Adrenal gland (tissue), 12 donors: ENCODE results near the gene PARP6. TPM values are rescaled to one million over a fixed set of nuclear protein-coding genes. Genes with fewer than 3 reads are reported as not detected.
A peak's percentile ranks its signal among the peaks of the same experiment; 100 is the strongest.

Experiments used
- DNase-seq, 7 donors: peaks; one replicate each; pipeline ENCODE4 v3.0.0-alpha.2; 2019 to 2020
- H3K27ac ChIP-seq, 5 donors: fragments of 200-600 bp; sonication (generic) in 4 of 5; 1 replicate in 3 of 5; 2 replicates in 2 of 5; pipeline versions ENCODE4 v1.5.1 to v1.8.0; 2016 to 2020; ENCODE audit warnings: mild to moderate bottlenecking in 1 of 5
- H3K27me3 ChIP-seq: fragments of 200-600 bp; 2 replicates; pipeline ENCODE4 v1.8.0; 2021
- H3K36me3 ChIP-seq, 2 donors: fragments of 200-600 bp; replicated peaks in 1 of 2; 1 replicate in 1 of 2; 2 replicates in 1 of 2; pipeline versions ENCODE4 v1.5.1 to v1.8.0; 2018 to 2022
- H3K4me1 ChIP-seq, 2 donors: fragments of 200-600 bp; replicated peaks in 1 of 2; 1 replicate in 1 of 2; 2 replicates in 1 of 2; pipeline versions ENCODE4 v1.5.1 to v1.8.0; 2018 to 2021
- H3K4me3 ChIP-seq, 4 donors: fragments of 200-600 bp; sonication (generic) in 3 of 4; one replicate each; pipeline ENCODE4 v1.5.1; 2016 to 2018
- H3K9me3 ChIP-seq, 3 donors: fragments of 200-600 bp; sonication (generic) in 1 of 3; replicated peaks in 1 of 3; 1 replicate in 2 of 3; 2 replicates in 1 of 3; pipeline versions ENCODE4 v1.5.1 to v1.8.0; 2016 to 2021
- POLR2A ChIP-seq, 2 donors: fragments of 450-650 bp; IDR thresholded peaks; one replicate each; pipeline ENCODE4 v1.6.1; 2017; ENCODE audit warnings: antibody characterized with exemption in 2 of 2, mild to moderate bottlenecking in 2 of 2, moderate library complexity in 1 of 2
- WGBS, 4 donors: extraction: QIAGEN DNeasy Blood & Tissue Kit in 2 of 4; methylation state at CpG; one replicate each; pipeline versions ENCODE4 v1.1.5 to v1.1.7; 2013 to 2017; 5-methylcytosine and 5-hydroxymethylcytosine counted together
- intact Hi-C, 2 donors: fragments of 100-400 bp; cut with DNase I; formaldehyde crosslinking; loops; one replicate each; pipeline versions ENCODE4 v1.14.1 to v1.15.0; 2022 to 2023
- polyA plus RNA-seq, 3 donors: library from polyadenylated mRNA; stranded (reverse); fragments of 200-250 nt in 2 of 3; fragments of 350-450 nt in 1 of 3; fragmentation: Illumina TruSeq in 1 of 3; extraction: RNeasy Lipid Tissue Mini Kit (QIAGEN cat#74804) in 1 of 3; gene quantifications; one replicate each; pipeline ENCODE4 v1.2.3, GENCODE V29; 2013 to 2014
- total RNA-seq, 9 donors: library from RNA; depleted of rRNA in 4 of 9; stranded (reverse); fragments of >200 nt in 4 of 9; fragments of 120-200 nt in 1 of 9; fragmentation: NEBNext Ultra II Directional in 1 of 9; extraction: Animal tissue kit (Norgen Biotek cat#: 25700) in 1 of 9; gene quantifications; one replicate each; pipeline versions ENCODE4 v1.1.0 to v1.2.4, GENCODE V29; 2013 to 2023
- TF ChIP-seq, protein P1 (sequence below), 6 experiments: fragments of 450-650 bp in 4 of 6; fragments of 200-600 bp in 2 of 6; sonication (generic) in 1 of 6; IDR thresholded peaks; 1 replicate in 5 of 6; 2 replicates in 1 of 6; pipeline versions ENCODE4 v1.5.1 to v1.8.0; 2016 to 2021; ENCODE audit warnings: antibody characterized with exemption in 6 of 6, mild to moderate bottlenecking in 2 of 6, moderate library complexity in 1 of 6
- donor health status: healthy with polysubstance abuse.
- donor health status: Bipolar disorder and iron deficiency.
- donor health status: DM: yes; HTN: yes; CAD: no.
- donor health status: DM: no; HTN: no; CAD: no.
- donor health status: DM: no; HTN: no; CAD: no.
- donor health status: DM: yes; HTN: yes; CAD: no.

The PARP6 gene
- total and polyA plus RNA-seq, 12 donors = 37.4 to 464 (median 72.9) TPM

DNA sequence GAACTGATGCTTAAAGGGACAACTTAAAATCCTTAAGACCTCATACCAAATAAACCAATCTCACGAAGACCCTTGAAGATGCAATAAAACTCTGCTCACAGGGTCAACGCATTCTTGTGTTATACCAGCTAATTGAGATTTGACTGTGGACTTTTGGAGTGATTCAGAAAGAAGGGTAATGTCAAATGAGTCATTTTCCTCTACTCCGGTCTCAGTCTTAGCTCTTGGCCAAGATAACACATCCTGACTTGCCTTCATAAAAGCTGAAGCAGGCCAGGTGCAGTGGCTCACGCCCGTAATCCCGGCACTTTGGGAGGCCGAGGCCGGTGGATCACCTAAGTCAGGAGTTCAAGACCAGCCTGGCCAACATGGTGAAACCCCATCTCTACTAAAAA is 45.2 kb downstream of the PARP6 start:
- intact Hi-C loops = no loop called here
- H3K4me3 ChIP-seq = peak overlapping the region in 1 of 4 donors; percentile 1
- DNase-seq = peak in 6 of 7 donors; percentile 55 to 72 (median 62)
- H3K4me1 ChIP-seq = peaks cover 44 to 59% of the 10 kb centered on the region in 2 donors
- 24 to 54% (median 30%) methylated on average over 6 to 8 of the region's 8 CpGs for WGBS, 4 donors
- no peaks in the 10 kb centered on the region for H3K36me3 ChIP-seq
- no peaks in the 10 kb centered on the region for H3K27me3 ChIP-seq
- TF ChIP-seq, protein P1, sequence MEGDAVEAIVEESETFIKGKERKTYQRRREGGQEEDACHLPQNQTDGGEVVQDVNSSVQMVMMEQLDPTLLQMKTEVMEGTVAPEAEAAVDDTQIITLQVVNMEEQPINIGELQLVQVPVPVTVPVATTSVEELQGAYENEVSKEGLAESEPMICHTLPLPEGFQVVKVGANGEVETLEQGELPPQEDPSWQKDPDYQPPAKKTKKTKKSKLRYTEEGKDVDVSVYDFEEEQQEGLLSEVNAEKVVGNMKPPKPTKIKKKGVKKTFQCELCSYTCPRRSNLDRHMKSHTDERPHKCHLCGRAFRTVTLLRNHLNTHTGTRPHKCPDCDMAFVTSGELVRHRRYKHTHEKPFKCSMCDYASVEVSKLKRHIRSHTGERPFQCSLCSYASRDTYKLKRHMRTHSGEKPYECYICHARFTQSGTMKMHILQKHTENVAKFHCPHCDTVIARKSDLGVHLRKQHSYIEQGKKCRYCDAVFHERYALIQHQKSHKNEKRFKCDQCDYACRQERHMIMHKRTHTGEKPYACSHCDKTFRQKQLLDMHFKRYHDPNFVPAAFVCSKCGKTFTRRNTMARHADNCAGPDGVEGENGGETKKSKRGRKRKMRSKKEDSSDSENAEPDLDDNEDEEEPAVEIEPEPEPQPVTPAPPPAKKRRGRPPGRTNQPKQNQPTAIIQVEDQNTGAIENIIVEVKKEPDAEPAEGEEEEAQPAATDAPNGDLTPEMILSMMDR (IDR thresholded peaks at IDR 0.05) = no peak
- TF ChIP-seq POLR2A (IDR thresholded peaks at IDR 0.05) = peak in 1 of 2 donors; percentile 48
- H3K9me3 ChIP-seq = no peaks in the 10 kb centered on the region
- H3K27ac ChIP-seq = peak overlapping the region; percentile 58 to 99 (median 92)

DNA sequence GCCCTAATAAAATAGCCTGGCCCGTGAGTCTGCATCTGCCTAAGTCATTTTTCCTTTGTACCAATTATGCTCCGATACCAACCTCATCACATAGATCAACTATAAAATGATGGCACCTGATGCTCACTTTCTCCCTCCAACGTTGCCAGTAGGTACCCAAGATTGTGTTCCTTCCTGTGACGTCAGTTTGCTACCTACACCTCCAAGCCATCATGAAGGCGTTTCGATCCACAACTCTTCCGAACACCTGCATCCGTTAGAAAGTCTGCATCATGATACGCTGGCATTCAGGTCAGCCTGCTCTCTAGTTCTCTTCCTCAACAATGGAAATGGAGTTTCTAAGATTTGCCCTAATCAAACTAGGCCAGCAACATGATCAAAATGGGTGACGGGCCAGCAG is 49.1 kb downstream of the PARP6 start:
- peaks cover 0 to 16% of the 10 kb centered on the region in 2 donors for H3K36me3 ChIP-seq
- no peaks in the 10 kb centered on the region for H3K27me3 ChIP-seq
- H3K27ac ChIP-seq = peak overlapping the region in 3 of 5 donors; percentile 49 to 84 (median 54)
- TF ChIP-seq POLR2A (IDR thresholded peaks at IDR 0.05) = no peak
- TF ChIP-seq, protein P1 (IDR thresholded peaks at IDR 0.05) = no peak
- peaks cover 37 to 70% of the 10 kb centered on the region in 2 donors for H3K4me1 ChIP-seq
- intact Hi-C loops = no loop called here
- no peak overlapping the region for H3K4me3 ChIP-seq
- no peaks in the 10 kb centered on the region for H3K9me3 ChIP-seq
- no peak for DNase-seq
- WGBS, 4 donors = 87 to 90% (median 88%) methylated on average over 10 of the region's 10 CpGs

DNA sequence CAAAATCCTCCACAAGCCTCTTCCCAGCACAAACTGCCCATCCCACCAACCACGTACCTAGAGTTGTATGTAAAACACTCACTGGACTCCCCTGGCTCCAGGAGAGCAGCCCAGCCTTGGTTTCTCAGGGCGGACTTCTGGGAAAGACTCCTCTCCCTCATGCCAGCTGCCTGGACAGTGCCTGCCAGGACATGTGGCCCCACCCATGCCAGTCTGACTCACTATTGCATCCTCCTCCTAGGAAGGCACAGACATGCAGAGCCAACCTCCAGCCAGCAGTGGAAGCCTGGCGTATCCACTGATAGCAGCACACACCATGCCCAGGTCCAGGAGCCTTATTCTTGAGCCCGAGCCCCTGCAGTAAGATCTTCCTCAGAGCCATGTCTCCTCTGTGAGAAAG is 50.0 kb downstream of the PARP6 start:
- H3K4me3 ChIP-seq = no peak overlapping the region
- DNase-seq = peak; percentile 85 to 96 (median 95)
- no peaks in the 10 kb centered on the region for H3K27me3 ChIP-seq
- no peaks in the 10 kb centered on the region for H3K9me3 ChIP-seq
- H3K27ac ChIP-seq = peak overlapping the region in 4 of 5 donors; percentile 22 to 84 (median 56)
- intact Hi-C loops = no loop called here
- 36 to 59% (median 40%) methylated on average over 4 of the region's 4 CpGs for WGBS, 4 donors
- H3K36me3 ChIP-seq = peaks cover 0 to 25% of the 10 kb centered on the region in 2 donors
- peaks cover 30 to 61% of the 10 kb centered on the region in 2 donors for H3K4me1 ChIP-seq
- TF ChIP-seq, protein P1 (IDR thresholded peaks at IDR 0.05) = peak in 3 of 6 experiments; percentile 34 to 37 (median 34)
- TF ChIP-seq POLR2A (IDR thresholded peaks at IDR 0.05) = peak; percentile 20 to 80

DNA sequence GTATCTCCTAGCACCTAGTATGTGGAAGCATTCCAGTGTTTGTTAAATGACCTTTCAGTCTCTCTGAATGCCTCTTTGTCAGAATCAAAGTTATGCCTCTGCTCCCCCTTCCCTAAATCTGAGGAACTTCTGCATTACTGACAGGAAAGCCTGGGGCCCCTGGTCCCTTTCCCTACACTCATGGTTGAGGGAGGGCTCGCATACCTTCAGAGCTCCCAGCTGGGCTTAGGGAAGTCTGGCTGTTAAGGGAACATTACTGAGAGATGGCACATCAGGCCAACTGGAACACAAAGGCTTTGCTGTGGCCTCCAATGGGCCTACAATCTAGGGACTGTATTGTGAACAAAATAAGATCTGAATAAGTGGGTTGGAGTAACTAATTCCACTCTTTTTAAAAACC is 51.7 kb downstream of the PARP6 start:
- H3K36me3 ChIP-seq = peaks cover 0 to 42% of the 10 kb centered on the region in 2 donors
- DNase-seq = no peak
- H3K4me3 ChIP-seq = no peak overlapping the region
- intact Hi-C loops = no loop called here
- H3K27me3 ChIP-seq = no peaks in the 10 kb centered on the region
- H3K9me3 ChIP-seq = no peaks in the 10 kb centered on the region
- no peak for TF ChIP-seq POLR2A (IDR thresholded peaks at IDR 0.05)
- H3K27ac ChIP-seq = peak overlapping the region in 1 of 5 donors; percentile 84
- peaks cover 17 to 44% of the 10 kb centered on the region in 2 donors for H3K4me1 ChIP-seq
- WGBS, 4 donors = 58 to 86% (median 75%) methylated on average over 1 of the region's 1 CpG

DNA sequence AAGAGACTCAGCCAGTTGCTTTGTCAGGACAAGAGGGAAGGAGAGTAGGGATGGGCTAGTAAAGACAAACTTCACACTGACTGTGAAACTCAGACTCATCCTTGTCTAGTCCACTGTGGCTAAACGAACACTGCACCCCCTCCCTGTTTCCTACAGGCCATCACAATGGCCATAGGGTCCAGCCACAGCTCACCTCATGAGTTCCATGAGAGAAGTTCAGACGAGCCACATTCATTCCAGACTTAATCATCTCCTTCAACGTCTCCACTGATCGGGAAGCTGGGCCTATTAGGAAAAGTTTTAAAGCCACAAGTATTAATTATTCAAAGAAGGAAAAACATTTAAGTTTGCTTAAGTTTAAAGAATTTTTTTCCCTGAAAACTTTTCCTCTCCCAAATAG is 55.1 kb downstream of the PARP6 start:
- Histone ChIP-seq H3K4me3 (no peak overlapping the region), H3K27me3 (no peaks in the 10 kb centered on the region), H3K9me3 (no peaks in the 10 kb centered on the region), H3K36me3 (peaks cover 0 to 76% of the 10 kb centered on the region in 2 donors), H3K4me1 (peaks cover 7 to 26% of the 10 kb centered on the region in 2 donors), H3K27ac (no peak overlapping the region)
- TF ChIP-seq, protein P1 (IDR thresholded peaks at IDR 0.05) = no peak
- TF ChIP-seq POLR2A (IDR thresholded peaks at IDR 0.05) = no peak
- DNase-seq = no peak
- WGBS, 4 donors = 66 to 80% (median 75%) methylated on average over 4 of the region's 4 CpGs
- intact Hi-C loops = no loop called here
